Measurements from ENCODE around the gene XPR1.

XPR1 gene

GRCh38 chr1:180631766-180632325, at the start of gene XPR1:
Gene XPR1 (plus strand): TSS chr1:180632022. CDS start chr1:180632202, 180 bp downstream.
- peak; percentile 99 for DNase-seq

DNA sequence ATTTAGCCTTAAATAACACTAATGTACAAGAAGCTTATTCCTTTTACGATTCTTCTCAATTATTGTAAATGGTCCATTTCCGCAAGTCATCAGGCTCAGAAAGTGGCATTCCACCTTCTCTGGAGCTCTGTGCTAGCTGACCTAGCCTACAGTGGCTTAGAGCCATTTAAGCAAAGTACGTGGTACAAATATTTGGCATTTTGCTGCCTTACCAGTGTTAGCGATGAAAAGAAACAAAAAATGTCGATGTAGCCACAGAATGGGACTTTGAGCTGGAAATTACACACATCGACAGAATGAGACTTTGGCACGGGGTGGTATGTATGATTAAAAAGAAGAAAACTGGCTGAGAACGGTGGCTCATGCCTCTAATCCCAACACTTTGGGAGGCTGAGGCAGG, 47.0 kb upstream of the XPR1 start:
- DNase-seq: no peak

GRCh38 chr1:180585994-180586359, 45.8 kb upstream of the XPR1 start:
- no peak for DNase-seq

DNA sequence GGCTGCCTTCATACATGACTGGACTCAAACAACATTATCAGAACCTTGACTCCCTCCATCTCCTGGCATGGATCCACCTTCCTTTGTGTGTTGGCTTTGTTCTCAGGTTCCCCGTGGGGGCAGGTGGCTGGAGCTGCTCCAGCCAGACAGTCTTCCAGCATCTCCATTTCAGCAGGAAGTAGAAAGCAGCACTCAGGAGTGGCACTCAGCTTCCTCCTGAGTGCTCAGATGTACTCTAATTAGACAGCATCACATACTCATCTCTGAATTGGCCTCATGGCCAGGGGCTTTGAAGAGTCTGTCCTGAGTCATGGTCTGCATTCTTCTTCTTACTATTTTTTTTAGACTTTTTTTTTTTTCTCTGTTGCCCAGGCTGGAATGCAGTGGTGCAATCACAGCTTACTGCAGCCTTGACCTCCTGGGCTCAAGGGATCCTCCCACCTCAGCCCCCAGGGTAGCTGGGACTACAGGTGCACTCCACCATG, 45.1 kb upstream of the XPR1 start:
- no peak for DNase-seq

DNA sequence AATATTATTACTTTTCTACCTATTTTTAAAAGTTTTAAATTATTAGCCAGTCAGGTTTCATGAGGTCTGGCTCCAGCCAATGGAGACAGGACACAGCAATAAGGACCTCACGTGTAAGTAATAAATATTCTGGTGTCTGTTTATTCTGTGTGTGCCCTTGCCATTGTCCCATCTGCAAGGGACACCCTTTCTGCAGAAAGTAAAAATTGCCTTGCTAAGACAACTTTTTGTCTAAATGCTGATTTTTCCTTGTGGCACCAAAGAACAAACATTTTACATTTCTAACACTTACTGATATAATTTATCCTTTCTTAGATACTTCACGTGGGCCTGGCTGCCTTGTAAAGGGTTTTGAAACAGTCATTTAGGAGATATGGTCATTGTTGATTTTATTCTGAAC, 43.7 kb upstream of the XPR1 start:
- DNase-seq: no peak

DNA sequence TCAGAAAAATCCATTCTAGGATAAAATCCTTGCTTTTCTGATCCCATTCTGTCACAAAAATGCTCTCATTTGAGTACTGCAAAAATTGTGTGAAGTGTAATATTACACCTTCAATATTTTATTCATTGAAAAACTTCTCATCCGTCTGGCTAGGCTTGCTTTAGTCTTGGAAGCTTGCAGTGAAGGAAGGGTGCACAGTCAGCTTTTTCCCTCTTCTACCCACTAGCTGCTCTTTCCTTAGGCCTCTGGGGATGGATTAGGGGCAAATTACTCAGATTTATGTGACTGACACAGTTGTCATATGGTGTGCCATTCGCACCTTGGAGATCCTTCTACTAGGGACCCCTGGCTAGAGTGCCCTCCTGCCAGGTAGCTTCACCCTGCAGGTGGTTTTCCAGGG, 40.9 kb upstream of the XPR1 start:
- DNase-seq: no peak

DNA sequence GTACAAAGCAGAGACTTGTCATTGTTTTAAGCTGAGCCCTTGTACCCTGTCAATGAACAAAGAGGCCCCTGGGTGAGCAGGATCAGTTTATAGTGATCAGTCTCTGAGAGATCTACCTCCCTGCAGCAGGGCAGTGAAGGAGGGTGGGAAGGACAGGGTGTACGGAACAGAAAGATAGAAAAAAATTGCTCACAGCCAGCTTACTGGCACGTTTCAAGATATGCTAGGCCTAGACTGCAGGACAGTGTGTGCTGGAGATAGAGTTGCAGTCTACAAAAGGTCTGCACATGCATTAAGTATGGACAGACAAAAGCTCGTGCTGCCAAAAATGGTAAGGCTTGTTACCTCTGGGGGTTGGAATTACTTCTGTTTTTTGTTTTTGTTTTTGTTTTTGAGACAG, 38.4 kb upstream of the XPR1 start:
- DNase-seq: no peak

DNA sequence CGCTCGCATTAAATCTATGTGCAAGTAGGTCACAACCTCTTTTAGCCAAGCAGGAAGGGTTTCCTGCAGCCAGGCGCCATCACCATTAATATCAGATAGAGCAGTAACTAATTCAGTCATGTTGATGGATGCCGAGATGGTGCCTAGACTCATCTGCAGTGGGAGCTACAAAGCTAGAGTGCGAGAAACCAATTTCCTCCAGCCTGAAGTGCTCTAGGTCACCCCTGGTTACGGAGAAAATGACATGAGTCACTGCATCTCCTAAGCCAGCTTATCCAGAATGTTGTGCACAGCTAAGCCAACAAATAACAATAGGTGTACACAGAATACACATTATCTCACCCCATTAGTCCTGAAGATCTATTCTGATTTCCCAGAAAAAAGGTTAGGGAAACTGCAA, 37.1 kb upstream of the XPR1 start:
- DNase-seq: no peak

DNA sequence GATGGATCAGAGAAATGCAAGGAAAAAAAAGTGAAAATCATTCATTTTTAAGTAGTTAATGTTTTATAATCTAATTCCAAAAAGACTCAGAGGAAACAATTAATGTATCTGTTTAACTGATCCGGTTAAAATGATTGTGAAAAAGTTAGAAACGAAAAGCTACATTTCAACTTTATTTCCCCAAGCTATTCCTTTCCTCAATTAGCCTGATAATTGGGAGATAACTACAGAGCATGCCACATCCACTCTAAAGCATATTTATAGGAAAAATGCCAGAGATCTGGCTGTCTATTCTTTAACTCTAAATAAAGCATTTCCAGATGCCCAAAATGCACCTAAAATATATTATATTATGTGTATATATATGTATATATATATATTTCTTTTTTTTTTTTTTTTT, 35.9 kb upstream of the XPR1 start:
- DNase-seq: no peak

GRCh38 chr1:180597520-180597919, 34.3 kb upstream of the XPR1 start:
- DNase-seq: no peak

DNA sequence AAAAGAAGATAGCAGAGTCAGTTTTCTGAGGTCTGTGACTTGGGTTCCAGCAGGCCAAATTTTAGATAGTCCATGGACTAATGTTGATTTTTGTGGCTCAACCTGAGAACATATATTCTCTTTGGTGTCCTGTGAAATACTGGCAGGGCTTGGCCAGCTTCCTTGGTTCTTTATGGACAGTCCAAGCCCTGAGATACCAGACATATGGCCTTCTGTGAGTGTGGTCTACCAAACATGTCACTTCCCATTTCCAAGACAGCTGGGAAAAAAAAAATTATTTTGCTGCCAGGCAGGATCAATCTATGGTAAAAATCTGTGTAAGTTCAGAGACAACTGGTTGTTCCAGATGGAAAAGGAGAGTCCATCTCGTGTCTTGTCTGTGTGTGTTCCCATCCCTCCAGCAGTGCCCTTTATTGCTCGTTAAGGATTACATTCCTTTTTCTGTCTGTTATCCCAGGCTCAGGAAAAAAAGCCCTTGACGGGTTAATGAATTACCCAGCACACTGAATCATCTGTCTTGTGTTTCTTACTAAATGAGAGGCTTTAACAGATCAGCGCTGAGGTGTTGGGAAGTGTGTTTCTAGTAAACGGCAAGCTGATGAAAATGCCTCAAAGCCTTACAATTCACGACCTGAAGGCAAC, 33.4 kb upstream of the XPR1 start:
- no peak for DNase-seq

DNA sequence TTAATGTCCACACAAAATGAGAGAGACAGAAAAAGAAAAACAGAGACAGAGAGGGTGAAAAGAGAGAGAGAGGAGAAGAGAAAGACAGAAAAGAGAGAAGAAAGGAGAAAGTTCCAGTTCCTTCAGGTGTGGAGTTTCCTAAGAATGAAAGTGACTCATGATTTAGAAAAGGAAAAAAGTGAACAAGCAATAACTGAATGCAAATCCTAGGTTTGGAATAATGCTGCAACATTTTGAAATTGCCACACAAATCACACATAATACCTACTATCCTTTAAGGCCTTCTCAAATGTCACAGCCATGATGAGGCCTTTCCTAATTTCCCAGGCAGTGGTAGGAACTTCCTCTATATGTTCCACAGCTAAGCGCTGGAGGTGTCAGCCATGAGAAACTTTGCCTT, 31.5 kb upstream of the XPR1 start:
- DNase-seq: no peak

DNA sequence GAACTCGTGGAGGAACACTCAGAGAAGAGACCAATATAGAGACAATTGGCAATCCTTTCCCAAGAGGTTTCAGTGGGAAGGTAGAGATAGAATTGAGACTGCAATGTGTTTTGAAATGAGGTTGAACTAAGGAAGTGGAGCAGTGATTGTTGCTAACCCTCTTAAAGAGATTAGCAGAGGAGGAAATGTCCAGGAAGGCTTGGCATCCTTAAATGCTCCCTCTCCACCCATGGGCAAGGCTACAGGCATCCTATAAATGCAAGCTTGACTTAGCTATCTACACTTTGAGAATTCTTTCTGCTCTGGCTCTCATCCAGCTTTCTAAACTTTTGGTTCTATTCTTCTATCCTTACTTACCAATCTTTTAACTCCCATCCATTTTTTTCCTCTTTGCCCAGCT, 30.3 kb upstream of the XPR1 start:
- DNase-seq: no peak

DNA sequence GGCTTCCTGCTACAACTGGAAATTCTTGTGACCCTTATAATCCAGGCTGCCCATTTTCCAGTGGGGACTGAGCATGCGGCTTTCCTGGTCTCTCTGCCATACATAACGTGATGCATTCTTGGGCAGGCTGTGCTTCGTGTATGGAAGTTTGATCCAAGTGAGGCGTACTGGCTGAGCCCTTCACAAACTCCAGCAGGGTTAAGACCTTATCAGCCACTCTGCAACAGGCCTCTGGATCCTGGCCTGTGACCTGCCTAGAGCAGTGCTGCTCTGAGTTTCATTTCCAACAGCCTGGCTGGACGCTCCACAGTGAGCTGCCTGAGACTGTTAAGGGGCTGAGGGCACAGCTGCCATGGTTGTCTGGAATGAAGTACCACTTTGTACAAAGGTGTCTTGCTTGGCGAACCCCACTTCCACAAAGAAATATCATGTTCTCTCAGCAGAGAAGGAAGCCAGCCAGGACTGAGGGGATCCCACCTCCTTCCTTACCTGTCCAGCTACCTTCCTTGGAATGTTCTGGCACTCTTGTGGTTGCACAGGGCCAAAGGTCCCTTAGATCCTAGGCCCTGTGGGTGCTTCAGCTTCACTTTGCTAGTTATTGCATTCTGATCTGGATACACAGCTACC, 28.5 kb upstream of the XPR1 start:
- DNase-seq: no peak

GRCh38 chr1:180603850-180604226, 28.0 kb upstream of the XPR1 start:
- DNase-seq: no peak

- DNase-seq: no peak
Measured at GRCh38 chr1:180606155-180606554, 25.7 kb upstream of the XPR1 start.

- no peak for DNase-seq
Measured at GRCh38 chr1:180609643-180610555, 21.9 kb upstream of the XPR1 start.

GRCh38 chr1:180610556-180611015, 21.2 kb upstream of the XPR1 start:
- no peak for DNase-seq

DNA sequence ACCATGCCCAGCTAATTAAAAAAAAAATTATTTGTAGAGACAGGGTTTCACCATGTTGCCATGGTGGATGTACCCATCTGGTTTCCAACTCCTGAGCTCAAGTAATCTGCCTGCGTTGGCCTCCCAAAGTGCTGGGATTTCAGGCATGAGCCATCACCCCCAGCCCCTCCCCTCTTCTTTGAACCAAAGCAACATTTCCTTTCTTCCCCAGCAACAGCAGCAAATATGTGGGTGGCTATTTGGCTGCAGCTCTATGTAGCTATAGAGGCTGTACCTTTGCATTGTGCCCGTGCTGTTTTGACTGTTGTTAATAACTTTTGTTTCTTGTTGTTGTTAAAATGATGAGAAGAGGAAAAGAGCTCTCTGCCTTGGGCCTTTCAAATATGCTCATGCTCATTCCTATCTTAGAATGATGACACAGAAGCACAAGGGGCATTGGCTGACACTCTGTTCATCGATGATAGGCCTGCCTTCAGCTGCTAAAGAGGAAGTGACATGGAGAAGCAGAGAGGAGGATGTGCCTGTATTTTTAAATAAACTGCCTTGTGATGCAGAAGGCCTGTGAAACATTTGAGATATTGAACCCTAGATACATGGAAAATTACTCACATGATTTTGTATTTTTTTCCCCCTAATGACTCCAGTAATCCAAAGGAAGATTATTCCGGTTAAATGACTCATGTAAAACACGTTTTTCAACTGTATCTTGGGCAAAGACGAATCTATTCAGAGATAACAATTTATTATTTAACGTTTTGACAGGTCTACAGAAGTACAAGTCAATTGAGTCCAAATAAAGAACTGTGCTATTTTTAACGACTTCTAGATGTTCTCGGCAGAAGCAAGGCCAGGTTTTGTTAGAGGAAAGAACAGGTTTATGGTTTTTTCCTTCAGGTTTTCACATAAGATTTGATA, 20.5 kb upstream of the XPR1 start:
- DNase-seq: no peak

- DNase-seq: no peak
Measured at GRCh38 chr1:180612632-180613031, 19.2 kb upstream of the XPR1 start.

GRCh38 chr1:180614730-180615129, 17.1 kb upstream of the XPR1 start:
- no peak for DNase-seq
